Activated CD4-positive, CD25-positive, alpha-beta regulatory T cell (primary cell): Measurements from ENCODE around the gene PDHA1.

Experiments
- DNase-seq, 4 experiments: peaks; one replicate each; lab custom pipeline; 2025; lab: John Stamatoyannopoulos, UW

PDHA1 gene

GRCh38 chrX:19343535-19344408 is at the start of gene PDHA1:
TSS of gene PDHA1 (plus strand) at chrX:19343927. CDS start at chrX:19344038, 111 bp downstream.
- DNase-seq, result peak; percentile 79 to 87 (median 80)

- DNase-seq, result no peak
Observed at GRCh38 chrX:19303256-19303880, 40.4 kb upstream of the PDHA1 start.

- no peak for DNase-seq
Observed at GRCh38 chrX:19326567-19326966, 17.2 kb upstream of the PDHA1 start.

- DNase-seq, result no peak
Observed at GRCh38 chrX:19331831-19332230, 11.9 kb upstream of the PDHA1 start.

DNA sequence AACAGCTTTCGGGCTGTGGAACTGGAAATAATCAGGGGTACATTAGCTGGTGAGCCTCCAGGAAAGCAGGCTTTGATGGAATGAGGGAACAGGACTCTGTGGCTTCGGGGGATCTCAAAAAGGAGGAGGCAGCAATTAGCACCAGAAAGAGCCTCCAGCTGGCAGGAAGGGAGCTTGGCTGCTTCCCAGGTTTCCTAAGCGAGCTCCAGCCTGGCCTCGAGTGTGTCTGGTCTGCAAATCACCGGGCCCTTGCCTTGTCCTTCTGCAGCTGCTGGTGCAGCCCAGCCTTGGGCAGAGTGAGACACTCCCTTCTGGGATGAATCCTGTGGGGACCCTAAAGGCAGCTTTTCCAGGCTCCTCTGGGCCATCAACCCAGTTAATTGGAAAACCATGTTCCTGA is 10.7 kb upstream of the PDHA1 start:
- no peak for DNase-seq

- DNase-seq, result no peak
Observed at GRCh38 chrX:19334945-19335626, 8.6 kb upstream of the PDHA1 start.

DNA sequence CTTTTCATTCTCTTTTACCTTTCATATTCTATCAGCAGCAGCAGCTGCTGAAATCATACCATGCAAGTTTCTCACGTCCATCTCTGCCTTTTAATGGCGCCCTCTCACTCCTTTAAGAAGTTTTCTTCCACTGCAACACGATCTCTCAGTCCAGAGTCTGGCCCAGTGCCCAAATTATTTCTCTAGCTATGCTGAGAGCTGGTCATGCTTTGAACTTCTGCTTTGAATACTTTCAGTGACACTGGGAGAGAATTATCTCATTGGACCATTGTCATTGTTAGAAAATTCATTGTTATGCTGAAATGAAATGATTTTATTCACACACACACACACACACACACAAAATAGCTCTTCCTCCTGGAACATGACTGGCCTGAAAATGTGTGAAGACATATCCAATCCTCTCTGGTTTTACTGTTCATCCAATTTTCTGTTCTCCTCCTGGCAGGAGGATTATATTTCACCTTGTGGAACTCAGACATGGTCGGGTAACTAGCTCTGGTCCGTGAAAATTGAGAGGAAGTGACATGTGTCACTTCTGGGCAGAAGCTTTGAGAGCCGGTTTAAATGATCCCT is 1.3 kb upstream of the PDHA1 start:
- DNase-seq, result no peak

DNA sequence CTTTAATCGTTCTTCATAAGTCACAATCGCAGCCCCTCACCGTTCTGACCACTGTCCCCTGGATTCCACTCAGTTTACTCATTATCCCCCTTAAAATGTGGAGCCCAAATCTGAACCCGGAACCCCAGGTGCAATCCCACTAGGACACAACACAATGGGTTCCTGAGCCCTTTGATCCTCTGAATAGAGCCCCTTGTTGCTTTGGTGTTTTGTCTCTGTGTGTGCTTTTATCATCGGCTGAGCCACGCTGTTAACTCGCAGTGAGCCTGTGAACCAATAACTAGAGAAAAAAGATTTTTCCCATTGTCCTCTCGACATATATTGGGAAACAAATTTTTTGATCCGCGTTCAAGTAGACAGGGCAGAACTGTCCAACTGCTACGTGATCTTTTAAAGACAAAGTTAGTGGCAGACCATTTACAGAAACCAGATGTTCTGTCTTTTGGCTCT is 617 bp upstream of the PDHA1 start:
- DNase-seq, result no peak

- no peak for DNase-seq
Observed at GRCh38 chrX:19344661-19345060, 934 bp downstream of the PDHA1 start.

DNA sequence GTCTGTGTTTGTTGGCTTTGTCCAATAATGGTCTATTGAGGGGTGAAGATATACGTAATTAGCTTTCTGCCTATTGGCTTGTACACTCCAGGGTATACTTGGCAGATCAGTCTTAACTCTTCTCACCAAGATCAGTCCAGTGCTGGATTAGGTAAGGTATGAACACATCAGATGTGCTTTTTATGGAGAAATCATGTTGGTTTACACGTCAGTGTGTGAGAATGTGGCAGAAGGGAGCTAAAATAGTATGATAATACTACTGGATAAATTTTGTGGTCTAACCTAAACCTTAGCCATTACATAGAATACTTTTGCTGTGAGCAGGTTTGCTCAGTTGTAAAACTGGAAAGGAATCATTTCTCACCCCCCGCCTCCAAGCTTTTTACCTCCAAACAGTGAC is 4.2 kb downstream of the PDHA1 start:
- DNase-seq, result no peak

- DNase-seq, result no peak
Observed at GRCh38 chrX:19349264-19349663, 5.5 kb downstream of the PDHA1 start.

GRCh38 chrX:19350941-19351384 is 7.2 kb downstream of the PDHA1 start:
- no peak for DNase-seq

GRCh38 chrX:19354625-19355024 is 10.9 kb downstream of the PDHA1 start:
- DNase-seq, result no peak

- DNase-seq, result no peak
Observed at GRCh38 chrX:19358521-19358920, 14.8 kb downstream of the PDHA1 start.

- DNase-seq, result no peak
Observed at GRCh38 chrX:19360903-19361302, 17.2 kb downstream of the PDHA1 start.

DNA sequence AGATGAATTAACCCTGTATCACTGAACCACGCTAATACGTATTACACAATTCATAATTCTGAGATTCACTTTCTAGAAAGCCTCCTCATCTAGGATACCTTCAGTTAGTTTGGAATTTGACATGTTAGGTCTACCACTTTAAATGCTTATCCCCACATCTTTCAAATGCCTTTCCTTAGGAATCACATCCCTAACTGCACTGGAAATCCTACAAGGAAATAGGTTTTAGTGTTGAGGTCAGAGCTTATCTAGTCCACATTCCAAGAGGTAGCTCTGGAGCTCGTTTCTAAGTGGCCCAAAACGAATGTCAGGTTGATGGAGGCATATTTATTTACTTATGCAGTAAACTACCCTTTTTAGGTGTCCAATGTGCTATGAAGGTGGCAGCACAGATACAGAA is 18.0 kb downstream of the PDHA1 start:
- DNase-seq, result no peak

DNA sequence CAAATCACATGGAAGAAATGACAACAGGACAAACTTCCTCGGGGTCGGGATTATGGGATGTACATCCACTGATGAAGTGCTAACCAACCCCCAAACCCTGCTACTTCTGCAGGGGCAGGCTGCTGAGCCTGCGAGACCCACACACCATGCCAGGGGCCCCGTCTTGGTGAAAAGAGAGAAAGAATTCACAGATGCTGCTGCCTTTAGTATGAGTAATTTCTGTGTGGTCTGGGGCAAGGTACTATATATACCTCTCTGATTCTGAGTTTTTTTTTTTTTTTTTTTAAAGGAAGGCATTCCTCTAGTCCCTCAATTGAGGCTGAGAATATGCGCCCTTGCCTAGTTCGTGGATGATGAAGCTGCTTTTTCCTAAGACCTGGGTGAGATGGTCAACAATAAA is 24.8 kb downstream of the PDHA1 start:
- DNase-seq, result no peak

DNA sequence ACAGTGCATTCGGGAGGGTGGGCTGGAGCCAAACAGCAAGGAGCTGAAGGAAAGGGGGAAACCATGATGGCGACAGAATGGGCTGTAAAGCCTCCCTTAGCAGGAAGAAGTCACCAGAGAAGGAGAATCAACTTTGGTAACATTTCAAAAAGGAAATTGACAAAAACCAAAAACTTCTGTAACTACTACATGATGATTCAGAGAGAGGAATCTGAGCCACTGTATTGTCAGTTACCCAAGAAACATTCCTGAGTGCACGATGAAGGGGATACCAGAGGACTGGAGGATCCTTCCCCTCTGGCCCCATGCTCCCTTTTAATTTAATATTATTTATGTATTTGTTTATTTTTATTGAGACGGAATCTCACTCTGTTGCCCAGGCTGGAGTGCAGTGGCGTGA is 26.3 kb downstream of the PDHA1 start:
- DNase-seq, result no peak

- DNase-seq, result peak; percentile 4 to 40 (median 22)
Observed at GRCh38 chrX:19372170-19372546, 28.4 kb downstream of the PDHA1 start.

DNA sequence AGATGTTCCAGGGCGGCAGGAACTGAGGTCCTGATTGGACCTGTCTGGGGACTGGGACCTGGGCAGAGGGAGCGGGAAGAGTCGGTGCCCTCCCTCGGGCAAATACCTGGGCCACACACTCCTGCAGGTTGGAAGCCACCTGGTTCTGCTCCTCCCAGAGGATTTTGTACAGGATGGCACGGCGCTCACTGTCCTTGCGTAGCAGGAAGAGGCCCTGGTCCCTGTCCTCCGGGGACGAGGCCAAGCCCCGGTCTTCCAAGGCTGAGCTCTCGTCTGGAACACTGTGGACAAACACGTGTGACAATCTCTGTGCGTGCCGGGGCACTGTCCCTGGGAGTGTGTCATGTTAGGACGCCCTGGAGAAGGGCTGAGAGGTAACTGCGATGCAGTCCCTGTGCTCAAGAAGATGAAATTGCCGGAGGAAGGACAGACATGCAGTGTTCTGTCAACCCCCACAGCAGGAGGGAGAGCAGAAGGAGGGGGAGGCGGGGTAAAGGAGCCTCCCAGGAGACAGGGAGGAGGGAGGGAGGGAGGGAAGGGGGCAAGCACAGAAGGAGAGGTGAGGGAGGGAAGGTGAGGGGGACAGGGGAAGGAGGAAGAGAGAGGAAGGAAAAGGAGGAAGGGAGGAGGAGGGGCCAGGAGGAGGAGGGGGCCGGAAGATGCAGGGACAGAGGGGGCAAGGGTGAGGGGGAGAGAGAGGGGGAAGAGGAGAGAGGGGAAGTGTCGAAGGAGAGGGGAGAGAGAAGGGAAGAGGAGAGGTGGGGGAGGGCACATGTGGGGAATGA is 29.0 kb downstream of the PDHA1 start:
- DNase-seq, result no peak

DNA sequence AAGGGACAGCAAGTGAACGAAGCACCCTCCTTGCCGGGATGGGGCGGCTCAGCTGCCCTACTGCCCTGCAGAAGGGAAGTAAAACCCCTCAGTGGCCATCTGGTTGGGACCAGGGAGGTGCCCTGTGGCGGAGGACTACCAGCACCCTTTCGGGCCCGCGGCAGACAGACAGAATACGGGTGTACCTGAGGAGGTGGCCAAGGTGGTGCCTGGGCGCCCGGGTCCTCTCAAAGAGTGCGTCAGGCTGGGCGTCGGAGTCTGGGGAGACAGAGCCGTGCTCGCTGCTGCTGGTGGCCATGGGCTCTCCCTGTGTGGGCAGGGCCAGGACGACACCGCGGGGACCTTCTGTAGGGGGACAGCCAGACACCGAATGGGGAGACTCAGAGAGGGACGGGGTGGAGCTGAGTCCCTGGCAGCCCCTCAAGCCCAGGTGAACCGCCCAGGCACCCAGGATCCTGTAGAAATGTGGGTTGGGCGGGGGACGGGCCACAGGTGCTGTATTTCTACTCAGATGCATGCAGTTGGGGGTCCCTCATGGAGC is 29.7 kb downstream of the PDHA1 start:
- DNase-seq, result no peak
